HG02759 (cell line): ENCODE data around the gene APOBEC3H.

ENCODE experiments used
- ATAC-seq: cut with Tn5 transposase; IDR thresholded peaks from one replicate; pipeline ENCODE4 v1.9.1; 2021; ENCODE audit warnings: mild to moderate bottlenecking, moderate library complexity; ENCODE audit not compliant: unreplicated experiment

APOBEC3H gene

DNA sequence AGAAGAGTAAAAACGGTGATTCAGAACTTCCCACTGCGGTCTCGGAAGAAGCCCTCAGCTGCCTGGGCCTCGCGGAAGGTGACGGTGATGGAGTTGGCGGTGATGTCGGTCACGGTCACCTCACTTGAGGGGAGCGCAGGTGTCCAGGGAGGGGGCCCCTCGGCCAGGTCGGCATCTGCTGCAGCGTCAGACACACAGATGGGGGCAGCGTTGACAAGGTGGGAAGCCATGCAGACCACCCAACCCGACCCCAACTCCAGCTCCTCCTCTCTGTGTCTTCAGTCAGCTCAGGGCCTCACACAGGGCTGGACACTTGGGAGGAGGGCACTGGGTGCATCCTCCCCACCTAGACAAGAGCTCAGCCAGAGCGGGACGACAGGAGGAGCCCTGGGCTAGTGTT is 36.8 kb downstream of the APOBEC3H start:
- ATAC-seq: no peak

DNA sequence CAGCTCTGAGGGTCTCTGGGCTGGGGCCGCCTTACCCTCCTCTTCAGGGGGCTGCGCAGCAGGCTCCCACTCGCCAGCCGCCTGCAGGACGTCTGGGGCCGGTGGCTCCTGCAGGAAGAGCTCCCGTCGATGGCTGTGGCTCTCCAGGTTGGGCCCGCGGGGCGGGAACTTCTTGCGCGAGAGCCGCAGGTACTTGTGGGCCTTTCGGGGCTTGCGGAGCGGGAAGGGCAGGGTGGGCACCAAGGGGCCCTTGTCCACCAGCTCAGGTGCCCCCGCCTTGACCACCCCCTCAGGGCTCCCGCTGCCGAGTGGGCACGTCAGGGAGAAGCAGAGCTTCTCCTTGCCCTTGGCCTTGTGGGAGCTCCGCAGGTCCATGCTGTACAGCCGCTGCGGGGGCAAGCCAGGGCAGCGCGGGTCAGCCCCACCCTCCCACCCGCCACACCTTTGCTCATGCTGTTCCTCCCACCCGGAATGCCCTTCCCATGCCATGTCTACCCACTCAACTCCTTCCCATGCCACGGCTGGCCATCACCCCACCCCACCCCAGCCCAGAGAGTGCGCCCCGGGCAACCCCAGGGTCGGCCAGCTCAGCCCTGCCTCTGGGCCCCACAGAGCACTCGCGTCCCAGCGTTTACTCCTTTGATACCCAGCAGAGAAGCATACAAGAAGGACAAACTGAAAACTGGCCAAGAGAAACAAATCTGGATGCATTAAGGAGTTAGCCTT is 37.5 kb downstream of the APOBEC3H start:
- no peak for ATAC-seq

DNA sequence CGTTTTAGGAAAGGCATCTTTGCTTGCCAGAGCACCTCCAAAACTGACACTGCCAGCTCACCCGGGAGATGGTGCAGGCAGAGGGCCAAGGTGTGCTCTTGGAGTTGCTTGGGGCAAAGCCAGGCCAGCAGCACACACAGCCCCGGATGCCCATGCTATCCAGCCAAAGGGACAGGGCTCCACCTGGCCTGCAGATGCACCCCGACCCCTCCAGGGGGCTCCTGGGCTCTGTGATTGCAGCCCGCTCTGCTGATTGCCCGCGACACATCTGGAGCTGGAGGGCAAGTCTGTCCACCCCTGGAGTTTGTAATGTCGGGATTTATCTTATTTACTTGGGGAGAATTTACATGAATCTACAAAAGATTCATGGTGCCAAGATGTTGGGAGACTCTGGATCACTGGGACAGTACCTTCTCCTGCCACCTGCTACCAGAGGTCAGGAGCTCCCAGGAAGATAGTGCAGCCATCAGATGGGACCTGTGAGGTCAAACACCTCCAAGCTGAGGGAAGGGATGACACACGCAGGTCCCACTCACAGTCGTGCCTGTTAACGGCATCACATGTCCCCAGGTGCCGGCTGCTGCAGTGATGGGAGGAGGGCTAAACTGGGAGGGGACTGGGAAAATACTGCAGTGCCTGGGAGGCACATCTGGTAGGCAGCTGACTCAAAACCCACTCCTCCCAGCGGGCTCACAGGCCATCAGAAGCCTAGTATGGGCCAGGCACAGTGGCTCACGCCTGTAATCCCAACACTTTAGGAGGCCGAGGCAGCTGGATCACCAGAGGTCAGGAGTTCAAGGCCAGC is 38.2 kb downstream of the APOBEC3H start:
- ATAC-seq: no peak

DNA sequence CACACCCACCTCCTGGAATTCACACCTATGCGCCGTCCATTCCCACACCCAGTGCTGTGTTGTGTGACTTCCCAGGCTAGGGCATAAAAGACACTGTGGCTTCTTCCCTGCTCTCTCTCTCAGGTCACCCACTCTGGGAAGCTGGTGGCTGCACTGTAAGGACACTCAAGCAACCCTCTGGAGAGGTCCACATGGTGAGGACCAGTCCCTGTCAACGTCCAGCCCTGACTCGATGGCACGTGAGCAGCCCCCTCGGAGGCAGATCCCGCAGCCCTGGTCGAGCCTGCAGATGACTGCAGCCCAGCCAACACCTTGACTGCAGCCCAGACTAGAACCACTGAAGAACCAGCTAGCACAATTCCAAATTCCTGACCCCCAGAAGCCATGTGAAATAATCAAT is 39.3 kb downstream of the APOBEC3H start:
- ATAC-seq: no peak

DNA sequence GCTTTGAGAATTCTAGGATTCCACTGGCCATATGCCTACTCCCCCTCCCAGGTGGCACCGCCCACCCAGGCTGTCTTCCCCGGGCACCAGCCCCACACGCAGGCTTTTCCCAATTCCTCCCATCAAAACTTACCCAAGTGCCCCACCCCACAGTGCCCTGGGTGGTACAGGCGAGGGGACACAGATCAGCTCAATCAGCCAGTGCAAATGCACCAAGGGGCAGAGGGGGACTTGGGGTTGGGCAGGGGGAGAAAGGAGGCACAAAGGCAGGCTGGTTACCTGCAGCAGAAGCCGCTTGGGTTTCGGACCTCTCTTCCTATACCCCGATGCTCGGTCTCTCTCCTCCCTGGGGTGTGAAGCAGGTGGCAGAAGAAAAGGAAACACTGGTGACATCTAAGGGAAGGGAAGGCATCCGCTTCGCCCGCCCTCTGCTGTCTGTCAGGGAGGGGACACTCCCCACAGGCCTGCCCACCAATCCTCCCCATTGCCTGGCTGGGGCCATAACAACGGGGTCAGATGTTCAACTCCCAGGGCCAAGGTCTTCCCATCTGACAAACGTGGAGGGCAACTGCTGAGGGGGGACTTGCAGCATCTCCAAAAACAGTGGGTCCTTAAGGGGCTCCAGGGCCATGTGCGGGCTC is 41.4 kb downstream of the APOBEC3H start:
- ATAC-seq: no peak

DNA sequence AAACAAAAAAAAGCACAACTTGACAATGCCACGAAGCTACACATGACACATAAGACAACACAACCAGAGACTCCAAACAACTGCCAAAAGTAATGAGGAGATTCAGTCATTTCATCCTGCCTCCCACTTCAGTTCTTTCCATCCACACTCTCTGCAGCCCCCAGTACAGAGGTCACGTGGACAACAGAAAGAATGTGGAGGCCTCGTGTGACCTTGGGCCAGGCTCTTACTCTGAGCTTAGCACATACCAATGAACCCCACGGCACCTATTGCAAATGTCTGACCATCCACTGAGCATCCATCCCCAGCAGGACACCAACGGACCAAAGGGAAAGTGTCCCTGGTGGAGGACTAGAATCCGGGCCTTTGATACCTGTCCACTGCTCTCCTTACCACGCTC is 42.9 kb downstream of the APOBEC3H start:
- ATAC-seq: no peak

DNA sequence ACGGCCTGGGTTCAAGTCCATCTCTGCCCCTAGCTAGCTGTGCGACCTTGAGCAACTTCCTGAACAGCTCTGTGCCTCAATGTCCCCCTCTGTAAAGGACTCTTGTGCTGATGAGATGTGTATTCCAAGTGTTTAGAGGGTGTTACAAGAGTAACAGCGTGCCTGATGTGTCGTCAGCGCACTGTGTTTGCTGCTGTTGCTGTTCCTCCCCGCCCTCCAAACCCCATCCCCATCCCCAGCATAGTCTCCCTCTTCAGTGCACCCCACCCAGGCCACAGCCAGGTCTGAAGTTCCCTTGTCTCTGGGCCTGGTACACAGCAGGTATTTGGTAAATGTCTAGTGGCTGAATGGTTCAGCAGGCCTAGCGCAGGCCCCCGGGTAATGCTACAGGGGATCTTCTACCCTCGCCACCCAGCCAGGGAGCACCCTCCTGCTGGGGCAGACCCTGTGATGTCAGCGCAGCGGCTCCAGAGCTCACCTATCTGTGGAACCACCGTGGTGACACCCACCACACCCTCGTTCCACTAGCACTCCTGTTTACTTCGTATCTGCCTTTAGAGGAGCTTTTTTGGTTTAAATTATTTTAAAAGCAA is 45.1 kb downstream of the APOBEC3H start:
- no peak for ATAC-seq

DNA sequence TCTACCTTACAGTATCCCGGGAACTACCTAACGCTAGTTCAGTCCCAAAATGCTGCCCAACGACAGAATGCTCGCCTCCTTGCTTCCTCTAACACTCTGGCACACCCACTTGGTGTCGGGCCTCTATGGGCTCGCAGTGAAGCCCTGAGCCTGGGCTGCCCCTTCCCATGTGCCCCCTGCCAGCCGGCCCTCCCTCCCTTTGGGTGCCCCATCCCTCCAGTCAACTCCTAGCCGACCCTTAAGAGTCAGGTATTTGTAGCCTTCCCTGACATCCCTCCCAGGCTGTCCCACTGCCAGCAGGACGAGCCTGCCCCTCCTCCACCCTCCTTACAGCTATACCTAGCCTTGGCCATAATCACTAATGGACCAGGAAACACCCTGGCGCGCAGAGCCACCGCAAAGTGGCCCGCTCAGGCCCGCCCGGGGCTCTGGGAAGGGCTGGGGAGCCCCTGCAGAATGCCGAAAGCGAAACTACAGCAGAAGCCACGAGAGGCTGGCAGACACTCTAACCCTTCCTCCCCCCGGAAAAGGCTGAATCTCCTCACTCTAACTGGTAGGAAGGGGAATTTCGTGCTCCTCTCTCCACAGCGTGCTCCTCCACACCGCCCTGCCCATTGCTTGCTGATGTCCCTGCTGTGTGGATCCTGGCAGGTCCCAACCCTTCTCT is 47.2 kb downstream of the APOBEC3H start:
- ATAC-seq: peak; percentile 38

DNA sequence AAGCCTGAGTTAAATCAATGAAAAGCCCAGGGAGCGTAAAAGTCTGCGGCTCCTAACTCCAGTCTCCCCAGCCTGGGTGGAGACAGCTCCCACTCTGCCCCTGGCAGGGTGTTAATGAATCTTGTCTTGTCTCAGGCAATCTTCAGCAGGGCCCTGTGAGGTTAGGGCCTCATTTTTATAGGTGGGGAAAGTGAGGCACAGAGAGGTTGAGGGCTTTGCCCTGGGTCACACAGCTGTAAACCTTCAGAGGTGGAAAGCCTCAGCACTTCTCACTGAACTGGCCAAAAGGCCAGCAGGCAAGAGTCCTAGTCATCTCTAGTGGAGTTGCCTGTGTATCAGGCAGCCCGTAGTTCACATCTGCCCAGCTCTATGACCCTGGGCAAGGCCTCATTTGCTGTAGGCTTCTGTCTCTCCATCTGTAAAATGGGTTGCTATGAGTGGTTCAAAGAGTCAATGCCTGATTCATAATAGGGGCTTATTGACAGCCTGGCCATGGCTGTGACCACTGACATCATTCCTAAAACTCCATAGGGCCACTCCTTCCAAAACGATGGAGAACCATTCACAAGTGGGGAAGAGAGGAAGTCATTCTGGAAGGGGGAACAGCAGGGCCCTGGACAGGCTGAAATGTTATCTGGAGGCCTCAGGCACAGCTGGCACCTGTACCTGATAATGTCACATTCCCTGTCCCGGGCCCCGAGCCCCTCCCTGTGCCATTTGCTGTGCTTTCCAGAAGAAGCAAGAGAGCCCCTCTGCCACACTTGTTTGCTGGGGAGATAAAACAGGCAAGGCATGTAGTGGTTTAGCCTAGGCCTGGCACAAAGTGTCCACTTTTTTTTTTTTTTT is 49.4 kb downstream of the APOBEC3H start:
- no peak for ATAC-seq

DNA sequence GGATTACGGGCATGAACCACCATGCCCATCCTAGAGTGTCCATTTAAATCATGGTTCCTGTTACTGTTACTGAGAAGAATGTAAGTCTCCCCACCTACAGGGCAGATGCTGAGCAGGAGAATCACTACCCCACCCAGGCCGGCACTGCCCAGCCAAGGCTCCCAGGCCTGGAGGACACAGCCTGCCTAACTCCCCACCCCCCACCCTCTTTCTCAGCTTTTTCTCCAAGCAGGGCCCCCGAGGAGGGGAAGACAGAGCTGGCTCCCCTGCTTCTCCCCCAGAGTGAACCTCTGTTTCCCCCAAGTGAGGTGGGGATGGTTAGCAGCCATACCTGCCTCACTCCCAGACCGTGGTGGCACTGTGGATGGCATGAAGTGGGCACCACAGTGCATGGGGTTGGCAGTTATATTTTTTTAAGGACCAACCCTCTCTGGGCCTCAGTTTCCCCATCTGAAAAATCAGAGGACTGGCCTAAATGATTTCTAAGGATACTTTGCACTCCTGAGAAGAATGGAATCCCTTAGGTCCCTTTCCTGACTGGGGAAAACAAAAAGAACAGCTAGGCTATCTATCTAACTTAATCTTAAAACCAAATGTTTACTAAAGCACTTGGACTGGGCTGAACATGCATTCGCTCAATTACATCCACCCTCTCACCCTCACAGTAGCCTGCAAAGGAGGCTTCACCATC is 50.4 kb downstream of the APOBEC3H start:
- ATAC-seq: no peak

DNA sequence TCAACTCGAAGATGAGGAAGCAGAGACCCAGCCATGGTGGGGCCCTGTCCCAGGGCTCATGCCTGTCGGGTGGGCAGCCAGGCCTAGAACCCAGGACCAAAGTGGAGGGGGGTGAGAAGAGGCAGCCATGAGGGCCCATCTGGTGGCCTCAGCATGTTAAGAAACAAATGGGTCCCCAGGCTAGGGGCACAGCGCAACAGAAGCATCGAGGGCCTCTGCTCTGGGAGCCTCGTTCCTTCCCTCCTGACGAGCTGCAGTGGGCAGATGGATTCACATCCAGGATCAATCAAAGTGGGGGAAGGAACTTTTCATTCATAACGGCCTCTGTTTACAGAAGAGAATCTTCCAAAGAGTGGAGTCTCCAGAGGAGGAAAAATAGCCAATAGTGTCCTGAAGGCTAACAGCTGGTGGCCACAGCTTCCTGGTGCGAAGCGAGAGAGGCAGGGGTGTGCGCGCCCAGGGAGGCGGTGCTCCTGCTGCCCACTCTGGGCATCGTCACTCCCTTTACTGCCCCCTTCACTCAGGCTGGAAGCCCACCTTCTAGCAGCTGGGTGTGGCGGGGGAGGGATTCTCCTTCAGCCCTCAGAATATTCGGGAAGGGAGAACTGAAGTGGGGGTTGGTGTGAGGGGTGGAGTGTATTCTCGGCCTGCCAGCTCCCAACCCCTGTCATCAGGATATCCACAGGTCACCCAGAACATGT is 51.1 kb downstream of the APOBEC3H start:
- no peak for ATAC-seq

DNA sequence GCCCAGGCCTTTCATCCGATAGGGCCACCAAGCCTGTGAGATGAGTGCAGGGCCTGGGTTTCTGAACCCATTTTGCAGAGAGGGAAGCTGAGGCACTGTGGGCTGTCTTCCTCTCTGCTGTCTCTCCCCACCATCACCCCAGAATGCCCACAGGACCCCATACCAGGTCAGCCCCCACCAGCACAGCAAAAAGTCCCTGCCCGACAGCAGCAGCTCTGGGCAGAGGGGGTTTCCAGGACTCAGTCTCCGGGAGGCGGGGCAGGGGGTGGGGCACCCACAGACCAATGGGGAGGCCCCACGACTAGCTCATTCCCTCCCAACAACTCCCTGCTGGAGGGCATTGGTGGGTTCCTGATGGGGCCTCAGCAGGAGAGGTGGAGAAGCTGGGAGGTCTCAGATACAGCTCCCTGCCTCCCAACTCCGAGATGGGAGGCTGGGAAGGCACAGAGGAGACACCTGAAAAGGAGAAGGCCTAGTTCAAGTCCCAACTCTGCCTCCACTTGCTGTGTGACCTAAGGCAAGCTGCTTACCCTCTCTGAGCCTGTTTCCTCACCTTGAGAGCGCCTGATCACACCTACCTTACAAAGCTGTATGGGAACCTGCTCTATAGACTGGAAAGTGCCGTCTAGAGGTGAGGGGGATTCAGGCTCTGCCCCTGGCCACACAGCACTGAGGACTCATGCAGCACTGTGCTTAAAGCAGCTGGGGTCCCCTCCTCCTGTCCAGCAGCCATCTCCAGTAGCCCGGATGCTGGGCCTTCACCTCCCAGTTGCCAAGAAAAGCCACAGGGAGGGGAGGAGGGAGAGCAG is 51.9 kb downstream of the APOBEC3H start:
- ATAC-seq: no peak

DNA sequence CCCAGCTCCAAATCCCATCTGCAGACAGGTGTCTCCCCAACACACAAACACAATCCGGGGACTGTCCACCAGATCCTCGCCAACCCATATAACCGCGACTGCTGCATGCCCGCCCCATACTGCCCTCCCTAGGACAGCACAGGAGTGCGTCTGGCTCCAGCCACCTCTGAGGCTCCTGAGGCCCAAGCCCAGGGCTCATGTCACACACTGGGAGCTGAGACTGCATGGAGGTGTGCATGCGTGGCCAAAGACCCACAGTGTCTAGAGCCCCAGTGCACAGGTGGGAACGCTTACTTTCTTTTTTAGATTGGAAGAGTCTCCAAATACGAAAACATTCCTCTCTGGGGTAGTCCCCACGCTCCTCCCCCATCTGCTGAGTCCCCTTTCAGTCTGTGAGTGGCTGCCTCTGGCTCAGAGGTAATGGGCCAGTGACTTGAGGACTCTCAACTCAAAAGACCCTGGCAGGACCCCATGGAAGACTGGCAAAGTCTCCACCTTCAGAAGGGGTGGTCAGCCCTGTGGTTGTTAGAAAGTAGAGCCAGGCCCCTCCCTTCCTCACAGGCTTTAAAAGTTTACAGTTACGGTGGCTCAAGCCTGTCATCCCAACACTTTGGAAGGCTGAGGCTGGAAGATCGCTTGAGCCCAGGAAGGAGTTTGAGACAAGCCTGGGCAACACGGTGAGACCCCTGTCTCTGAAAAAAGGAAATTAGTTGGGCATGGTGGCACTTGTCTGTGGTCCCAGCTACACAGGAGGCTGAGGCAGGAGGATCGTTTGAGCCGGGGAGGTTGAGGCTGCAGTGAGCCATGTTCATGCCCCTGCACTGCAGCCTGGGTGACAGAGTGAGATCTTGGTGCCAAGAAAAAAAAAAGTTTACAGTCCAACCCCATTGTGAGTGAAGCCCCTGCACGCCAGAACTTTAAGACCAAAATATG is 53.1 kb downstream of the APOBEC3H start:
- no peak for ATAC-seq

DNA sequence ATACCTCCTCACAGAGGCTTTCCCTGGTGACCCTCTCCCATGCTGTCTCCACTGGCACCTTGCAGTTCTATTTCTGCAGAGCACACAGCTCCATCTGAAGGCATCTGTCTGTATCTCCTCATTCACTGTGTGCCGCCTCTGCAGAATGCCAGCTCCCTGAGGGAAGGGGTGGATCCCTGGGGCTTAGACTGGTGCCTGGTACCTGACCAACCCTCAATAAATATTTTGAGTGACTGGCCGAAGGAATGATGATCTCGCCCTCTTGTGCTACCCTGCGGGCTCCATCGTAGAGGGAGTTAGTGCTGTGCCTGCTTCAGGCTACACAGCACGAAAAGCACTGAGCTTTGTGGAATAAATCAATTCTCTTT is 53.8 kb downstream of the APOBEC3H start:
- no peak for ATAC-seq

DNA sequence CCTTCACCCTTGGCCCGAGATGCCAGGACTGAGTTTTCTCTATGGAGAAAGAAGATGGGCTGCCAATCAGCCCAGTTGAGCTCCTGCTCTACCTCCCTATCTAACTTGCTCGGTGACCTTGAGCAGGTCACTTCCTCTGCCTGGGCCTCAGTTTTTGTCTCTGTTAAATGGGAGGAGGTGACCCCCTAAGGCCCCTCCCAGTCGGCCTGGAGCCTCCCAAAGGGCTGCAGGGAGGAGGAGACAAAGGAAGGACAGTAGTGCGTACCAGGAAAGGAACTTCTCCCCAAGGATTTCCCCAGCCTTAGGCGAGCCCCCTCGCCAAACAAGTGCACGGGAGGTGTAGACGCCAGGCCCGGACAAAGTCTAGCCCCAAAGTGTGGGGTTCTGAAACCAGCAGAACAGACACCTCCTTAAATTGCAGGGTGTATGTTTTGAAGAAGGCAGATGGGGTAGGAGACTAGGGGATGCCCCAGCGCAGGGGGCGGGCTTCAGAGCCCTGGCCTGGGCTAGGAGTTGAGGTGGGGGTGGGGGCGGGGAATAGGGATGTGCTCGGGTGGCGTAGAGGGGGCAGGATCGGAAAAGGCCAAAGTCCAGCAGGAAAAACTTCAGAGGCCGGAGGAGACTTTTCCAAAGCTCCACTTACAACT is 54.4 kb downstream of the APOBEC3H start:
- ATAC-seq: no peak

DNA sequence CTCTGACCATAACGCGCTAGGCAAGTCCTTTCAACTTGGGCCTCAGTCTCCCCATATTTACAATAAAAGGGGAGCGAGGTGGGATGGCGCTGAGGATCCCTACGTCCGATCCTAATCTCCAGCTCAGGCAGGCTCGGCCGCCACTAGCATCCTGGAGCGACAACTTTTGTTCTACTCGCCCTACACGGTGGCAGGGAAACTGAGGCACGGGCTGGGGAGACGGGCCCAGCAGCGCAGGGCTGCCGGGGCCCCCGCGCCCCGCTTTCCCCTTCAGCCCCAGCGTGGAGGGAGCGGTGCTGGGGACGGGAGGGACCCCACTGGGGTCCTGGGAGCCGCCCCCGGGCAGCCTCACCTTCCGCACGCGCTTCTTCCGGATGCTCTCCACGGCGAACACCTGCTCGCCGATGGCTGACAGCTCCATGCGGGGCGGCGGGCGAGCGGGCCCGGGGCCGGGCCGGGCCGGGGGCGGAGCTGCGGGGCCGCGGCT is 55.0 kb downstream of the APOBEC3H start:
- ATAC-seq: no peak
